Left ventricle myocardium inferior (tissue), 1 donor: Measurements from ENCODE around the gene MAP7D3. TPM values are rescaled to one million over a fixed set of nuclear protein-coding genes. Genes with fewer than 3 reads are reported as not detected.

Source experiments
- DNase-seq: peaks from one replicate; pipeline ENCODE4 v3.0.0-alpha.2; 2020
- H3K27ac ChIP-seq: fragments of 200-600 bp; replicated peaks from 2 replicates; pipeline ENCODE4 v1.8.0; 2021
- H3K27me3 ChIP-seq: fragments of 200-600 bp; 2 replicates; pipeline ENCODE4 v1.8.0; 2021; ENCODE audit warnings: low read depth
- H3K36me3 ChIP-seq: fragments of 200-600 bp; 2 replicates; pipeline ENCODE4 v1.8.0; 2021
- H3K4me1 ChIP-seq: fragments of 200-600 bp; 2 replicates; pipeline ENCODE4 v1.8.0; 2021
- H3K4me3 ChIP-seq: fragments of 200-600 bp; 2 replicates; pipeline ENCODE4 v1.8.0; 2021; ENCODE audit warnings: mild to moderate bottlenecking, moderate library complexity
- H3K9me3 ChIP-seq: fragments of 200-600 bp; replicated peaks from 2 replicates; pipeline ENCODE4 v1.8.0; 2021
- intact Hi-C: fragments of 100-400 bp; cut with micrococcal nuclease; formaldehyde crosslinking; loops from one replicate; pipeline ENCODE4 v1.11.0; 2022
- total RNA-seq: library from RNA; stranded (reverse); fragmentation: NEBNext Ultra II Directional; extraction: Animal tissue kit (Norgen Biotek cat#: 25700); gene quantifications from one replicate; pipeline ENCODE4 v1.2.1, GENCODE V29; 2021
- TF ChIP-seq, protein P1 (sequence below): fragments of 200-600 bp; IDR thresholded peaks from 2 replicates; pipeline ENCODE4 v1.8.0; 2021; ENCODE audit warnings: antibody characterized with exemption, mild to moderate bottlenecking, borderline replicate concordance
- donor health status: DM: no; HTN: yes; CAD: no; lungs with severe emphysema.

The MAP7D3 gene
- total RNA-seq, 1 donor from 2014 or later: 13.8 TPM

DNA sequence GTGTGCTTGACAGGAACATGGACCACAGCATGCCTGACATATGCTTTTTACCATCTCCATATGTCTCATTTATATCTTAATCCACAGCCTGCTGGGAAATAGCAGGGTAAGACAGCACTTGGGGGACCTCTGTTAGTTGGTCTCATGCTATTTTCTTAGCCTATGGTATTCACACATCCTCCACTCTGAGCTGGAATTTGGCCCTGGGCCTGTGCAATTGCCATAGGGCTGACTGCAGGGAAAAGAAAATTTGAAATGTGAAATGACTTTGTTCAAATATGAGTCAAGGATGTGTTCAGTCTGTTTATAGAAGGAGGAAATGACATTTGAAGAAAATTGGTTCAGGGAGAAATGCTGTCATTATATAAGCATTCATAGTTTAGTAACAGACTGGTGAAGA, 9.6 kb upstream of the MAP7D3 start:
- Histone ChIP-seq H3K27ac (peak overlapping the region; percentile 68), H3K4me1 (peaks cover 20% of the 10 kb centered on the region), H3K4me3 (no peak overlapping the region), H3K27me3 (no peaks in the 10 kb centered on the region), H3K9me3 (no peaks in the 10 kb centered on the region), H3K36me3 (no peaks in the 10 kb centered on the region)
- DNase-seq: no peak
- intact Hi-C loops: no loop called here
- TF ChIP-seq, protein P1, sequence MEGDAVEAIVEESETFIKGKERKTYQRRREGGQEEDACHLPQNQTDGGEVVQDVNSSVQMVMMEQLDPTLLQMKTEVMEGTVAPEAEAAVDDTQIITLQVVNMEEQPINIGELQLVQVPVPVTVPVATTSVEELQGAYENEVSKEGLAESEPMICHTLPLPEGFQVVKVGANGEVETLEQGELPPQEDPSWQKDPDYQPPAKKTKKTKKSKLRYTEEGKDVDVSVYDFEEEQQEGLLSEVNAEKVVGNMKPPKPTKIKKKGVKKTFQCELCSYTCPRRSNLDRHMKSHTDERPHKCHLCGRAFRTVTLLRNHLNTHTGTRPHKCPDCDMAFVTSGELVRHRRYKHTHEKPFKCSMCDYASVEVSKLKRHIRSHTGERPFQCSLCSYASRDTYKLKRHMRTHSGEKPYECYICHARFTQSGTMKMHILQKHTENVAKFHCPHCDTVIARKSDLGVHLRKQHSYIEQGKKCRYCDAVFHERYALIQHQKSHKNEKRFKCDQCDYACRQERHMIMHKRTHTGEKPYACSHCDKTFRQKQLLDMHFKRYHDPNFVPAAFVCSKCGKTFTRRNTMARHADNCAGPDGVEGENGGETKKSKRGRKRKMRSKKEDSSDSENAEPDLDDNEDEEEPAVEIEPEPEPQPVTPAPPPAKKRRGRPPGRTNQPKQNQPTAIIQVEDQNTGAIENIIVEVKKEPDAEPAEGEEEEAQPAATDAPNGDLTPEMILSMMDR: no peak

DNA sequence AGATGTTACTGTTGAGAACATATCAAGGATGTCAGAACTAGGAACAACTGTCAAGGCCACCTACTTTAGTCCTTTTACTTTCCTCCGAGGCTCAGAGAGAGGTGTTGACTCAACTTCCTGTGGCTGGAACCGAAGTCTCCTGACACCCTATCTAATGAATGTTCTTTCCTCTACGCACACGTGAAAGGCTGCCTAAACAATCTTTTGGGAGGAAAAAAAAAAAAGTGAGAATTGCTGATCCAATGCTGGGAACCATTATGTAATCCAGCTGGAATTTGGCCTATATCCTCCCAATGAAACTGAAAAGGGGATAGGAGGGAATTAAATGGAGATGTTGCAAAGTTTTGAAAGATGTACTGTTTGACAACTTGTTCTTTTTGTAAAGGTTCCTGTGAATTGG, 8.3 kb upstream of the MAP7D3 start:
- TF ChIP-seq, protein P1: no peak
- Histone ChIP-seq H3K27ac (peak overlapping the region; percentile 68), H3K4me1 (peaks cover 20% of the 10 kb centered on the region), H3K27me3 (no peaks in the 10 kb centered on the region), H3K4me3 (no peak overlapping the region), H3K9me3 (no peaks in the 10 kb centered on the region), H3K36me3 (no peaks in the 10 kb centered on the region)
- intact Hi-C loops: no loop called here
- no peak for DNase-seq

- H3K9me3 ChIP-seq: no peaks in the 10 kb centered on the region
- H3K4me3 ChIP-seq: no peak overlapping the region
- DNase-seq: no peak
- H3K27me3 ChIP-seq: no peaks in the 10 kb centered on the region
- peaks cover 20% of the 10 kb centered on the region for H3K4me1 ChIP-seq
- TF ChIP-seq, protein P1: no peak
- H3K27ac ChIP-seq: peak overlapping the region; percentile 68
- H3K36me3 ChIP-seq: no peaks in the 10 kb centered on the region
- intact Hi-C loops: no loop called here
Observed at GRCh38 chrX:136258951-136259350, 7.8 kb upstream of the MAP7D3 start.

DNA sequence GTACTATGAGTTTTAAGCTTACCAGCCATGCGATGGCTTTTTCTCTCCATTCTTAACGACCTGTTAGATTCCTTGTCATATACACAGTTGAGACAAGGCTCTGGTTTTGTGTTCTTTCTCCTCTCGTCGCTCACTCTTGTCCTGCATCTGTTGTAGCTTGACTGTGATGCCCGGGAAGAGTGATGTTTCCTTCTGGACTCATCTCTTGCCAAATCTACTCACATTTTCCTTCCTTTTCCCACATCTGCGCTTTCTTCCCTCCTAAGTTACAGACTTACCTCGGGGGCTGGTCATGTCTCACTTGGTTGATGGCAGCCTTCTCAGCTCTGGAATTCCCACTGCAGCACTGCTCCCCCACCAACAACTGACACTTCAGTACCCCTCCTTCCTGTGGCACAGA, 4.8 kb upstream of the MAP7D3 start:
- intact Hi-C loops: no loop called here
- TF ChIP-seq, protein P1: no peak
- DNase-seq: no peak
- H3K4me1 ChIP-seq: peaks cover 12% of the 10 kb centered on the region
- no peaks in the 10 kb centered on the region for H3K9me3 ChIP-seq
- peak overlapping the region; percentile 61 for H3K27ac ChIP-seq
- H3K36me3 ChIP-seq: no peaks in the 10 kb centered on the region
- H3K27me3 ChIP-seq: no peaks in the 10 kb centered on the region
- H3K4me3 ChIP-seq: peak overlapping the region; percentile 25

DNA sequence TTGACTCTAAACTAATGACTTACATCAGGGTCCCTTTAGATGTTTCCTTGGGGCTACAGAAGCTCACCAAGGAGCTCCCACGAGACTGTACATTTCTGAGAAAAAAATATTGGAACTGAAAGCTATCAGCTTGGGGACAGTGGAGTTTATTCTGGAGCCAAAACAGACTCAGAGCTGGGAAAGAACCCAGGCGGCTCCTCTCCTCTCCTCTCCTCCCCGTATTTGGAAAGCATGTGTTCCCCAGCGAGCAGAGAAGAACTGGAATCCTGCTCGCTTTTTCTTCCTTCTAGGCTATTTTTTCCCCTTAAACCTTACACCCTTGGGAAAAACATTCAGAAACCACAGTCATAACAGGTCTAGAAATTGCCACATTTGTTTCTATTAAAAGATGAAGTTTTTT, 4.3 kb upstream of the MAP7D3 start:
- Histone ChIP-seq H3K9me3 (no peaks in the 10 kb centered on the region), H3K4me3 (peak overlapping the region; percentile 25), H3K36me3 (no peaks in the 10 kb centered on the region), H3K27ac (peak overlapping the region; percentile 61), H3K4me1 (peaks cover 13% of the 10 kb centered on the region), H3K27me3 (no peaks in the 10 kb centered on the region)
- TF ChIP-seq, protein P1: no peak
- DNase-seq: peak; percentile 16
- intact Hi-C loops: no loop called here
